ENCODE measurements around the gene CLDN2.

DNA sequence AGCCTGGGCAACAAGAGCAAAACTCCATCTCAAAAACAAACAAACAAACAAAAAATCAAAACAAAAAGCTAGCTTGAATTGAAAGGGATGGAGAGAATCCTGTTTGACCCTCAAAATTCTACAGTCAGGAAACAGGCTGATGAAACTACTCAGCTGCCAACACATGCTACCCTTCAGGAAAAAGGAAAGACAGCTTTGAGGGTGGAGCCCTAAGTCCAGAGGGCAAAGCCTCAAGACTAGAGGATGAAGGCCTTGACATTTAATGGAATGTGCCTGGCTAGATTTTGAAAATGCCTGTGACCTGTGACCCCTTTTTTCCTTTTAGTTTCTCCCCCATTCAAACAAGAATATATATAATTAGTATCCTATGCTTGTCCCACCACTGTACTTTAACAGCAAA is 52.7 kb downstream of the CLDN2 start:
- TF ChIP-seq, protein P1, sequence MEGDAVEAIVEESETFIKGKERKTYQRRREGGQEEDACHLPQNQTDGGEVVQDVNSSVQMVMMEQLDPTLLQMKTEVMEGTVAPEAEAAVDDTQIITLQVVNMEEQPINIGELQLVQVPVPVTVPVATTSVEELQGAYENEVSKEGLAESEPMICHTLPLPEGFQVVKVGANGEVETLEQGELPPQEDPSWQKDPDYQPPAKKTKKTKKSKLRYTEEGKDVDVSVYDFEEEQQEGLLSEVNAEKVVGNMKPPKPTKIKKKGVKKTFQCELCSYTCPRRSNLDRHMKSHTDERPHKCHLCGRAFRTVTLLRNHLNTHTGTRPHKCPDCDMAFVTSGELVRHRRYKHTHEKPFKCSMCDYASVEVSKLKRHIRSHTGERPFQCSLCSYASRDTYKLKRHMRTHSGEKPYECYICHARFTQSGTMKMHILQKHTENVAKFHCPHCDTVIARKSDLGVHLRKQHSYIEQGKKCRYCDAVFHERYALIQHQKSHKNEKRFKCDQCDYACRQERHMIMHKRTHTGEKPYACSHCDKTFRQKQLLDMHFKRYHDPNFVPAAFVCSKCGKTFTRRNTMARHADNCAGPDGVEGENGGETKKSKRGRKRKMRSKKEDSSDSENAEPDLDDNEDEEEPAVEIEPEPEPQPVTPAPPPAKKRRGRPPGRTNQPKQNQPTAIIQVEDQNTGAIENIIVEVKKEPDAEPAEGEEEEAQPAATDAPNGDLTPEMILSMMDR (IDR thresholded peaks at IDR 0.05), result no peak
- no peak for TF ChIP-seq ZFX (IDR thresholded peaks at IDR 0.05; ENCODE audit: borderline replicate concordance)

Measured in 22Rv1 (cell line).